Common myeloid progenitor, CD34-positive (primary cell): ENCODE data around the gene RNF135.
A peak's percentile ranks its signal among the peaks of the same experiment; 100 is the strongest.
"Not testable (repeated sequence)": the region's sequence is repeated elsewhere in the genome, so short reads cannot be mapped to it uniquely, and the experiment has no call there.

Source experiments
- CTCF ChIA-PET: fragments of 350-600 bp; sonication (Branson Sonifier 250); formaldehyde crosslinking; loops from one replicate; lab custom pipeline; 2021; ENCODE audit warnings: antibody characterized with exemption; lab: Charles Lee
- POLR2A ChIA-PET: fragments of 350-600 bp; sonication (Branson Sonifier 250); formaldehyde crosslinking; loops from one replicate; lab custom pipeline; 2021; ENCODE audit warnings: antibody characterized with exemption; lab: Charles Lee
- DNase-seq, 3 donors: peaks; one replicate each; pipeline versions ENCODE4 v3.0.0 to v3.0.0-alpha.2; 2013
- H3K27ac ChIP-seq, 2 experiments: 1 replicate in 1 of 2; 2 replicates in 1 of 2; pipeline ENCODE4 v1.7.0; 2013; ENCODE audit warnings: inconsistent platforms in 2 of 2, low read length in 2 of 2, mild to moderate bottlenecking in 2 of 2, low read depth in 1 of 2, moderate library complexity in 1 of 2; ENCODE audit not compliant: severe bottlenecking in 2 of 2, insufficient read depth in 1 of 2, poor library complexity in 1 of 2
- H3K27me3 ChIP-seq, 5 experiments: replicated peaks in 2 of 5; 1 replicate in 3 of 5; 2 replicates in 2 of 5; pipeline versions ENCODE4 v1.6.1 to v1.7.0; 2013; ENCODE audit warnings: low read length in 4 of 5, mild to moderate bottlenecking in 2 of 5, moderate library complexity in 2 of 5, inconsistent platforms in 1 of 5; ENCODE audit not compliant: insufficient read depth in 5 of 5, control insufficient read depth in 4 of 5
- H3K36me3 ChIP-seq, 4 experiments: 1 replicate in 2 of 4; 2 replicates in 2 of 4; pipeline versions ENCODE4 v1.6.1 to v1.7.0; 2013; ENCODE audit warnings: low read length in 3 of 4, control low read depth in 1 of 4, mild to moderate bottlenecking in 1 of 4; ENCODE audit not compliant: control insufficient read depth in 4 of 4, insufficient read depth in 4 of 4
- H3K4me1 ChIP-seq, 4 experiments: 1 replicate in 3 of 4; 2 replicates in 1 of 4; pipeline versions ENCODE4 v1.6.1 to v1.7.1; 2013; ENCODE audit warnings: low read length in 3 of 4, mild to moderate bottlenecking in 3 of 4, control low read depth in 1 of 4, inconsistent platforms in 1 of 4, moderate library complexity in 1 of 4; ENCODE audit not compliant: control insufficient read depth in 4 of 4, insufficient read depth in 4 of 4; ENCODE audit errors: control extremely low read depth in 1 of 4
- H3K4me3 ChIP-seq, 7 experiments: 1 replicate in 4 of 7; 2 replicates in 3 of 7; pipeline versions ENCODE4 v1.5.1 to v1.7.0; 2013; ENCODE audit warnings: mild to moderate bottlenecking in 7 of 7, low read length in 6 of 7, moderate library complexity in 6 of 7, inconsistent platforms in 2 of 7, low read depth in 2 of 7, control low read depth in 1 of 7; ENCODE audit not compliant: insufficient read depth in 4 of 7, control insufficient read depth in 1 of 7; ENCODE audit errors: extremely low read depth in 1 of 7
- H3K9me3 ChIP-seq, 5 experiments: 1 replicate in 4 of 5; 2 replicates in 1 of 5; pipeline versions ENCODE4 v1.6.1 to v1.7.1; 2013; ENCODE audit warnings: low read length in 4 of 5, mild to moderate bottlenecking in 2 of 5, inconsistent platforms in 1 of 5, low read depth in 1 of 5, moderate library complexity in 1 of 5; ENCODE audit not compliant: control insufficient read depth in 4 of 5, insufficient read depth in 2 of 5; ENCODE audit errors: control extremely low read depth in 1 of 5
- WGBS: methylation state at CpG from one replicate; pipeline ENCODE4 v1.1.5; 2013; ENCODE audit not compliant: insufficient coverage; 5-methylcytosine and 5-hydroxymethylcytosine counted together

RNF135 gene

GRCh38 chr17:31010014-31010413 lies 39.2 kb downstream of the RNF135 start:
- POLR2A ChIA-PET, H3K36me3 ChIP-seq, H3K27ac ChIP-seq, H3K27me3 ChIP-seq, H3K9me3 ChIP-seq, DNase-seq, H3K4me3 ChIP-seq: not testable (repeated sequence)
- CTCF ChIA-PET: interaction anchor here (0.5 kb wide), 1 partner anchor 95 kb away, joined by 3 read pairs; no protein-coding TSS in a partner anchor
- H3K4me1 ChIP-seq: peaks cover 0 to 12% (median 8%) of the 10 kb centered on the region in 4 experiments
- WGBS: 100% methylated on average over 1 of the region's 3 CpGs

GRCh38 chr17:31013844-31014243 lies 43.0 kb downstream of the RNF135 start:
- WGBS: 94% methylated on average over 2 of the region's 3 CpGs
- Histone ChIP-seq H3K4me1 (peaks cover 0 to 4% (median 1%) of the 10 kb centered on the region in 4 experiments), H3K27me3 (no peaks in the 10 kb centered on the region), H3K9me3 (no peaks in the 10 kb centered on the region), H3K4me3 (no peak overlapping the region), H3K27ac (no peak overlapping the region), H3K36me3 (no peaks in the 10 kb centered on the region)
- no peak for DNase-seq
- POLR2A ChIA-PET: no interaction called here
- CTCF ChIA-PET: no interaction called here

GRCh38 chr17:31015639-31016038 lies 44.8 kb downstream of the RNF135 start:
- no peaks in the 10 kb centered on the region for H3K27me3 ChIP-seq
- CTCF ChIA-PET: interaction anchor here (1.2 to 1.5 kb wide), 6 partner anchors 13 to 201 kb away, joined by 3 to 8 read pairs (median 4); no protein-coding TSS in a partner anchor

GRCh38 chr17:31019004-31019403 lies 48.2 kb downstream of the RNF135 start:
- no peak for DNase-seq
- ChIA-PET CTCF (no interaction called here), POLR2A (no interaction called here)
- Histone ChIP-seq H3K27ac (no peak overlapping the region), H3K4me3 (no peak overlapping the region), H3K9me3 (no peaks in the 10 kb centered on the region), H3K36me3 (no peaks in the 10 kb centered on the region), H3K4me1 (no peaks in the 10 kb centered on the region), H3K27me3 (no peaks in the 10 kb centered on the region)
- WGBS: no CpG with 5 or more reads among the region's 2 CpGs

More at GRCh38 chr17:31015639-31016038, 44.8 kb downstream of the RNF135 start:
- H3K36me3 ChIP-seq: no peaks in the 10 kb centered on the region
- no peaks in the 10 kb centered on the region for H3K4me1 ChIP-seq
- no peak overlapping the region for H3K27ac ChIP-seq
- H3K9me3 ChIP-seq: no peaks in the 10 kb centered on the region
- DNase-seq: no peak
- H3K4me3 ChIP-seq: no peak overlapping the region
- 91% methylated on average over 5 of the region's 5 CpGs for WGBS
- POLR2A ChIA-PET: interaction anchor here (0.6 kb wide), 1 partner anchor 202 kb away, joined by 4 read pairs; no protein-coding TSS in a partner anchor

GRCh38 chr17:31023171-31023570 lies 52.3 kb downstream of the RNF135 start:
- H3K4me1 ChIP-seq, H3K27ac ChIP-seq, H3K36me3 ChIP-seq, POLR2A ChIA-PET, H3K27me3 ChIP-seq, H3K4me3 ChIP-seq, CTCF ChIA-PET, DNase-seq, H3K9me3 ChIP-seq: not testable (repeated sequence)
- no CpG with 5 or more reads among the region's 2 CpGs for WGBS

- POLR2A ChIA-PET: no interaction called here
- H3K4me1 ChIP-seq: no peaks in the 10 kb centered on the region
- no peak overlapping the region for H3K27ac ChIP-seq
- H3K27me3 ChIP-seq: no peaks in the 10 kb centered on the region
- WGBS: no CpG with 5 or more reads among the region's 8 CpGs
- no peaks in the 10 kb centered on the region for H3K9me3 ChIP-seq
- peak overlapping the region in 1 of 7 experiments; percentile 28 for H3K4me3 ChIP-seq
- no peak for DNase-seq
- CTCF ChIA-PET: no interaction called here
- H3K36me3 ChIP-seq: peaks cover 0 to 3% (median 2%) of the 10 kb centered on the region in 4 experiments
Observed at GRCh38 chr17:31031841-31032240, 61.0 kb downstream of the RNF135 start.

GRCh38 chr17:31035611-31036010 lies 64.8 kb downstream of the RNF135 start:
- POLR2A ChIA-PET: not testable (repeated sequence)

More at GRCh38 chr17:31035611-31036010, 64.8 kb downstream of the RNF135 start:
- H3K27ac ChIP-seq, CTCF ChIA-PET, H3K27me3 ChIP-seq, H3K9me3 ChIP-seq, H3K36me3 ChIP-seq, DNase-seq, H3K4me3 ChIP-seq, H3K4me1 ChIP-seq: not testable (repeated sequence)
- 96% methylated on average over 2 of the region's 5 CpGs for WGBS
